GM12878 (cell line): ENCODE results near the gene GFRA1. TPM values are rescaled to one million over a fixed set of nuclear protein-coding genes. Genes with fewer than 3 reads are reported as not detected.

Source experiments
- ATAC-seq: fragments of 200-7000 bp; cut with Tn5 transposase; 3 replicates; pipeline ENCODE4 v1.9.1; 2020; ENCODE audit warnings: mild to moderate bottlenecking, moderate library complexity
- BruUV-seq: library from RNA; stranded (reverse); fragments of 400-500 nt; replicated peaks from 2 replicates; lab custom pipeline; 2021; lab: Mats Ljungman, UMichigan
- CTCF ChIA-PET: fragments of 300-600 bp; sonication (Branson Sonifier 250); formaldehyde crosslinking; extraction: SDS; loops from one replicate; lab custom pipeline; 2021; ENCODE audit warnings: inconsistent platforms; lab: Yijun Ruan, JAX
- POLR2A ChIA-PET: fragments of 350-600 bp; formaldehyde crosslinking; extraction: SDS; loops from one replicate; lab custom pipeline; 2021; ENCODE audit warnings: inconsistent platforms; lab: Charles Lee
- RAD21 ChIA-PET: fragments of 300-600 bp; sonication (Branson Sonifier 250); formaldehyde crosslinking; loops from one replicate; lab custom pipeline; 2023; ENCODE audit warnings: antibody characterized with exemption; ENCODE audit not compliant: unreplicated experiment; lab: Charles Lee
- SMC1A ChIA-PET: fragments of 300-600 bp; sonication (Branson Sonifier 250); formaldehyde crosslinking; loops from one replicate; lab custom pipeline; 2023; ENCODE audit not compliant: unreplicated experiment, uncharacterized antibody; lab: Charles Lee
- DNase-seq: peaks from one replicate; pipeline ENCODE4 v3.0.0-alpha.2; 2011; ENCODE audit warnings: low read depth, low spot score
- FAIRE-seq: peaks from 3 replicates; lab custom pipeline; 2011; peaks lifted over from hg19 to GRCh38; lab: Jason Lieb, UNC
- H2AFZ ChIP-seq: 2 replicates; pipeline ENCODE4 v1.6.0; 2011; ENCODE audit warnings: low read depth, low read length, control low read depth; ENCODE audit not compliant: control insufficient read depth
- H3K27ac ChIP-seq: 2 replicates; pipeline ENCODE4 v1.5.1; 2011; ENCODE audit warnings: control low read depth; ENCODE audit not compliant: control insufficient read depth, insufficient read depth
- H3K27me3 ChIP-seq, 2 experiments: replicated peaks in 1 of 2; 2 replicates each; pipeline versions ENCODE4 v1.6.0 to v1.6.1; 2011; ENCODE audit warnings: low read length in 1 of 2; ENCODE audit not compliant: control insufficient read depth in 2 of 2, insufficient read depth in 2 of 2
- H3K36me3 ChIP-seq, 2 experiments: 2 replicates each; pipeline ENCODE4 v1.5.1; 2011; ENCODE audit warnings: low read length in 1 of 2; ENCODE audit not compliant: control insufficient read depth in 2 of 2, insufficient read depth in 2 of 2
- H3K4me1 ChIP-seq: 2 replicates; pipeline ENCODE4 v1.6.1; 2011; ENCODE audit warnings: mild to moderate bottlenecking, low read length, moderate library complexity, mixed read lengths; ENCODE audit not compliant: control insufficient read depth, insufficient read depth
- H3K4me2 ChIP-seq: 2 replicates; pipeline ENCODE4 v1.6.0; 2011; ENCODE audit warnings: control low read depth; ENCODE audit not compliant: control insufficient read depth, insufficient read depth
- H3K4me3 ChIP-seq: fragments of 200-600 bp; sonication (generic); 2 replicates; pipeline ENCODE4 v1.5.1; 2016
- H3K79me2 ChIP-seq: 2 replicates; pipeline ENCODE4 v1.6.0; 2011; ENCODE audit warnings: low read length; ENCODE audit not compliant: control insufficient read depth, insufficient read depth
- H3K9ac ChIP-seq: 2 replicates; pipeline ENCODE4 v1.8.0; 2011; ENCODE audit warnings: low read length, control low read depth, mixed read lengths; ENCODE audit not compliant: control insufficient read depth, insufficient read depth
- H3K9me3 ChIP-seq: replicated peaks from 3 replicates; pipeline ENCODE4 v1.5.1; 2011; ENCODE audit warnings: mild to moderate bottlenecking, low read length; ENCODE audit not compliant: control insufficient read depth, insufficient read depth
- H4K20me1 ChIP-seq: 2 replicates; pipeline ENCODE4 v1.6.0; 2011; ENCODE audit not compliant: control insufficient read depth, insufficient read depth
- BACH1 ChIP-seq: fragments of 450-650 bp; IDR thresholded peaks from 2 replicates; pipeline ENCODE4 v1.6.1; 2017; ENCODE audit warnings: mild to moderate bottlenecking, borderline replicate concordance
- EED ChIP-seq: sonication (generic); IDR thresholded peaks from 2 replicates; pipeline ENCODE4 v1.6.1; 2016; ENCODE audit warnings: antibody characterized with exemption, low read depth
- PAX8 ChIP-seq: fragments of 450-650 bp; IDR thresholded peaks from 2 replicates; pipeline ENCODE4 v1.6.1; 2017; ENCODE audit warnings: mild to moderate bottlenecking, moderate library complexity
- TCF3 ChIP-seq: IDR thresholded peaks from 2 replicates; pipeline ENCODE4 v1.6.1; 2012; ENCODE audit warnings: low read depth, mild to moderate bottlenecking, low read length, borderline replicate concordance; ENCODE audit not compliant: insufficient read depth
- USF2 ChIP-seq: IDR thresholded peaks from 2 replicates; pipeline ENCODE4 v1.6.1; 2011; ENCODE audit warnings: low read depth, low read length, improper control_type of control experiment, borderline replicate concordance
- ZNF24 ChIP-seq: fragments of 450-650 bp; IDR thresholded peaks from 2 replicates; pipeline ENCODE4 v1.6.1; 2017; ENCODE audit warnings: antibody characterized with exemption, mild to moderate bottlenecking
- WGBS: methylation state at CpG from one replicate; pipeline ENCODE4 v1.1.6; 2016; ENCODE audit warnings: low lambda C conversion rate; ENCODE audit not compliant: insufficient replicate concordance, insufficient coverage; ENCODE audit errors: missing lambda C conversion rate; 5-methylcytosine and 5-hydroxymethylcytosine counted together
- in situ Hi-C: fragments of 300-500 bp; cut with MboI; formaldehyde crosslinking; loops from 9 replicates; pipeline ENCODE4 v1.14.3; 2018; ENCODE audit warnings: mixed read lengths
- intact Hi-C: fragments of 100-400 bp; cut with micrococcal nuclease; formaldehyde crosslinking; loops from one replicate; pipeline ENCODE4 v1.14.2; 2022; ENCODE audit not compliant: unreplicated experiment
- polyA plus RNA-seq, 11 experiments: library from polyadenylated mRNA; depleted of rRNA in 4 of 11; unstranded in 6 of 11; stranded (reverse) in 5 of 11; fragments of >200 nt; fragmentation: Nextera tagmentation in 4 of 11; fragmentation: Illumina TruSeq in 1 of 11; extraction: Ambion mirVana in 4 of 11; extraction: Trizol in 1 of 11; gene quantifications; 1 replicate in 1 of 11; 2 replicates in 10 of 11; pipeline versions ENCODE4 v1.2.1 to v1.2.3, GENCODE V29; 2011 to 2016; ENCODE audit warnings: inconsistent platforms in 2 of 11, missing spikeins in 2 of 11, low read depth in 1 of 11
- total RNA-seq, 4 experiments: library from RNA; depleted of rRNA in 3 of 4; stranded (reverse); fragments of >200 nt in 3 of 4; fragmentation: Illumina TruSeq in 1 of 4; extraction: Trizol in 1 of 4; gene quantifications; 2 replicates each; pipeline versions ENCODE4 v1.2.1 to v1.2.3, GENCODE V29; 2013 to 2021
- TF ChIP-seq, protein P1 (sequence below): fragments of 450-650 bp; formaldehyde crosslinking; IDR thresholded peaks from 2 replicates; pipeline ENCODE4 v1.4.0; 2022; ENCODE audit warnings: mild to moderate bottlenecking, moderate library complexity
- TF ChIP-seq, protein P2 (sequence below): fragments of 450-650 bp; conservative IDR thresholded peaks from 2 replicates; pipeline ENCODE4 v1.6.1; 2017; ENCODE audit warnings: mild to moderate bottlenecking, moderate library complexity

Gene GFRA1
- total and polyA plus RNA-seq, 10 of the 15 experiments (the other 5 are each of a cell fraction or from before 2014, with no cell fraction given), result 0.05 to 0.19 TPM; not detected in 8

- no peak for TF ChIP-seq BACH1
These were observed 19.3 kb downstream of the GFRA1 start (continued) for GRCh38 chr10:116253716-116254115.

GRCh38 chr10:116251602-116252395 is 21.2 kb downstream of the GFRA1 start:
- no TSS peak for BruUV-seq
- ChIA-PET CTCF (no interaction called here), RAD21 (no interaction called here), POLR2A (no interaction called here), SMC1A (no interaction called here)
- Histone ChIP-seq H3K36me3 (no peaks in the 10 kb centered on the region), H3K9ac (no peak overlapping the region), H3K27ac (no peak overlapping the region), H4K20me1 (no peaks in the 10 kb centered on the region; the same call in 1 of the 2 replicates), H3K27me3 (peaks cover 0 to 2% of the 10 kb centered on the region in 2 experiments; a peak in 1 of 4 replicates), H3K79me2 (no peaks in the 10 kb centered on the region), H3K4me2 (no peak overlapping the region), H3K9me3 (no peaks in the 10 kb centered on the region), H3K4me3 (no peak overlapping the region), H3K4me1 (no peaks in the 10 kb centered on the region), H2AFZ (no peak overlapping the region)
- FAIRE-seq (no peak), DNase-seq (no peak), ATAC-seq (no peak)
- TF ChIP-seq PAX8 (no peak), USF2 (no peak), EED (no peak)
- in situ Hi-C loops (no loop called here), intact Hi-C loops (no loop called here)
- WGBS, result 46% methylated on average over 12 of the region's 12 CpGs

- no peaks in the 10 kb centered on the region for H3K27me3 ChIP-seq
- no peak overlapping the region for H3K4me2 ChIP-seq
- H3K9ac ChIP-seq, result no peak overlapping the region
- no TSS peak for BruUV-seq
- H3K4me3 ChIP-seq, result no peak overlapping the region
- no peak overlapping the region for H2AFZ ChIP-seq
- ChIA-PET SMC1A (no interaction called here), CTCF (no interaction called here), POLR2A (no interaction called here), RAD21 (no interaction called here)
- DNase-seq (no peak), FAIRE-seq (no peak), ATAC-seq (no peak)
- in situ Hi-C loops (no loop called here), intact Hi-C loops (no loop called here)
- no peaks in the 10 kb centered on the region for H3K9me3 ChIP-seq
- H4K20me1 ChIP-seq, result no peaks in the 10 kb centered on the region; the same call in 1 of the 2 replicates
- no peaks in the 10 kb centered on the region for H3K4me1 ChIP-seq
- no peak overlapping the region for H3K27ac ChIP-seq
- H3K36me3 ChIP-seq, result no peaks in the 10 kb centered on the region
- H3K79me2 ChIP-seq, result no peaks in the 10 kb centered on the region
- TF ChIP-seq ZNF24 (no peak), TCF3 (no peak)
- TF ChIP-seq, protein P1, sequence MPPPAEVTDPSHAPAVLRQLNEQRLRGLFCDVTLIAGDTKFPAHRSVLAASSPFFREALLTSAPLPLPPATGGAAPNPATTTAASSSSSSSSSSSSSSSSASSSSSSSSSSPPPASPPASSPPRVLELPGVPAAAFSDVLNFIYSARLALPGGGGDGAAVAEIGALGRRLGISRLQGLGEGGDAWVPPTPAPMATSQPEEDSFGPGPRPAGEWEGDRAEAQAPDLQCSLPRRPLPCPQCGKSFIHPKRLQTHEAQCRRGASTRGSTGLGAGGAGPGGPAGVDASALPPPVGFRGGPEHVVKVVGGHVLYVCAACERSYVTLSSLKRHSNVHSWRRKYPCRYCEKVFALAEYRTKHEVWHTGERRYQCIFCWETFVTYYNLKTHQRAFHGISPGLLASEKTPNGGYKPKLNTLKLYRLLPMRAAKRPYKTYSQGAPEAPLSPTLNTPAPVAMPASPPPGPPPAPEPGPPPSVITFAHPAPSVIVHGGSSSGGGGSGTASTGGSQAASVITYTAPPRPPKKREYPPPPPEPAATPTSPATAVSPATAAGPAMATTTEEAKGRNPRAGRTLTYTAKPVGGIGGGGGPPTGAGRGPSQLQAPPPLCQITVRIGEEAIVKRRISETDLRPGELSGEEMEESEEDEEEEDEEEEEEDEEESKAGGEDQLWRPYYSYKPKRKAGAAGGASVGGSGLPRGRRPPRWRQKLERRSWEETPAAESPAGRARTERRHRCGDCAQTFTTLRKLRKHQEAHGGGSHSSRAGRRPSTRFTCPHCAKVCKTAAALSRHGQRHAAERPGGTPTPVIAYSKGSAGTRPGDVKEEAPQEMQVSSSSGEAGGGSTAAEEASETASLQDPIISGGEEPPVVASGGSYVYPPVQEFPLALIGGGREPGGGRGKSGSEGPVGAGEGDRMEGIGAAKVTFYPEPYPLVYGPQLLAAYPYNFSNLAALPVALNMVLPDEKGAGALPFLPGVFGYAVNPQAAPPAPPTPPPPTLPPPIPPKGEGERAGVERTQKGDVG, result no peak
- TF ChIP-seq, protein P2, sequence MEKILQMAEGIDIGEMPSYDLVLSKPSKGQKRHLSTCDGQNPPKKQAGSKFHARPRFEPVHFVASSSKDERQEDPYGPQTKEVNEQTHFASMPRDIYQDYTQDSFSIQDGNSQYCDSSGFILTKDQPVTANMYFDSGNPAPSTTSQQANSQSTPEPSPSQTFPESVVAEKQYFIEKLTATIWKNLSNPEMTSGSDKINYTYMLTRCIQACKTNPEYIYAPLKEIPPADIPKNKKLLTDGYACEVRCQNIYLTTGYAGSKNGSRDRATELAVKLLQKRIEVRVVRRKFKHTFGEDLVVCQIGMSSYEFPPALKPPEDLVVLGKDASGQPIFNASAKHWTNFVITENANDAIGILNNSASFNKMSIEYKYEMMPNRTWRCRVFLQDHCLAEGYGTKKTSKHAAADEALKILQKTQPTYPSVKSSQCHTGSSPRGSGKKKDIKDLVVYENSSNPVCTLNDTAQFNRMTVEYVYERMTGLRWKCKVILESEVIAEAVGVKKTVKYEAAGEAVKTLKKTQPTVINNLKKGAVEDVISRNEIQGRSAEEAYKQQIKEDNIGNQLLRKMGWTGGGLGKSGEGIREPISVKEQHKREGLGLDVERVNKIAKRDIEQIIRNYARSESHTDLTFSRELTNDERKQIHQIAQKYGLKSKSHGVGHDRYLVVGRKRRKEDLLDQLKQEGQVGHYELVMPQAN, result no peak
These were observed 25.3 kb downstream of the GFRA1 start for GRCh38 chr10:116247691-116248090.
